ENCODE data around the gene PSMA7.
"Not testable (repeated sequence)": the region's sequence is repeated elsewhere in the genome, so short reads cannot be mapped to it uniquely, and the experiment has no call there.

PSMA7 gene

DNA sequence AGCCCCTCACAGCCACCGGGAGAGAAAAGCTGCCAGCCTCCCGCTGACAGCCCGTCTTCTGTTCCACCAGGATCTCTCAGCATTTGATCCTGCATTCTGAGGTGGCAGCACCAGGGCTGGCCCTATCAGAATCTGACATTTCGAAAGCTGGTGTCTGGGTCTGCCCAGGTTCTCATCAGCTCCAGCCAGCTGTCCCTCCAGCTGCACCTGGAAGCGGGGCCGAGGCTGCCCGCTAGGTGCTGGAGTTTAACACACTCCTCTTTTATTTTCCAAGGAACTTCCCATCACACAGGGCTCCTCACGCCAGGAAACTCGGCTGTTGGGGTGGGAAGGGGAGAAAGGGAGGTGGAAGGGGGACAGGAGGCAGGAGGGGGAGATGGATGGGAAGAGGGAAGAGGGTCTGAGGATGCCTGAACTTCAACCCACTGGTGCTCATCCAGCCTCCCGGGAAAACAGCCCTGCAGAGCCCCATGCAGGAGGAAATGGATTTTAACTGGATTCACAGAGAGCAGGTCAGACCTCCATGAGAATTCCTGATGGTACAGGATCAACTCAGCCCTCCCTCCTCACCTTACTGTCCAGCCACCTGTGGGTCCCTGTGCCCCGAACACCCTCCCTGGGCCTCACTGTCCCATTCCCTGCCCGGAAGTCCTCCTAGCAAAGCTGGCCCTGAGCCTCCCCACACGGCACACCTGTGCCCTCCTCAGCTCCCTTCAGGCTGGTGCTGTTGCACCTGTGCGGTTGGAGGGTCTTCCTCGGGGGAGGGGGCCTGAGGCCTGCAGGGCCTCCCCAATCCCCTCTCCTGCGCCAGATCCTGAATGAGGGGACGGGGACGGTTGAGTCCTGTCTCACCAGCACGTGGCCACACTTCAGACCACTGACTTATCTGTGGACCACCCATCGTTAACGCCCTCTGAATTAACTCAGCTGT lies 24.8 kb downstream of the PSMA7 start:
- DNase-seq: no peak

DNA sequence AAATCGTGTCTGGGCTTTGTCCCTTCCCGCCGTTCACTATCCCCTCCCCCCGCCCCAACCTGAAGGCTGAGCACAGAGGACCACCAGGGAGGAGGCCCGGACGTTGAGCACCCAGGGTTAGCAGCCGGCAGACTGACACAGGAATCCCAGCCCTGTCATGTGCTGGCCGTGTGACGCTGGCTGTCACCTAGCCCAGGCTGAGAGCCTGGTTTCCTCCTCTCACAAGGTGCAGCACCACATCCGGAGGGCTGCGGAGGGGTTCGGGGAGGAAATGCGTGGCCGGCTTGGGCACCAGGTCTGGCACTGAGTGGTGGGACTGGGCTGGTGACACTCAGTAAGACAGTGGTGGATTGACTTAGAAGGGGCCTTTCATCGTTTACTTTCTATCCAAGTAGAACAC lies 25.5 kb downstream of the PSMA7 start:
- DNase-seq: peak; percentile 76

DNA sequence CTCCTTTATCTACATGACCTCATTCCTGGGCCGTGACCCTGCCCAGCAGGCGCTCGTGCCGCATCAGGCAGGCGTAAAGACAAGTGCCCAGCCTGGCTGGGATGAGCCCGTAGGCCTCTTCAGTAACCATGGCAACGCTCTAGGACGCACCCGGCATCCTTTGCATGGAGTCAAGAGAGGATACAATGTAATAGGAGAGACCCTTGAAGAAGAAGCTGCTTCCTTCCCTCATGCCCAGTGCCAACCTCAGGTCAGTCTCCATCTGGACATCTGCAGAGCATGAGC lies 25.9 kb downstream of the PSMA7 start:
- DNase-seq: no peak

DNA sequence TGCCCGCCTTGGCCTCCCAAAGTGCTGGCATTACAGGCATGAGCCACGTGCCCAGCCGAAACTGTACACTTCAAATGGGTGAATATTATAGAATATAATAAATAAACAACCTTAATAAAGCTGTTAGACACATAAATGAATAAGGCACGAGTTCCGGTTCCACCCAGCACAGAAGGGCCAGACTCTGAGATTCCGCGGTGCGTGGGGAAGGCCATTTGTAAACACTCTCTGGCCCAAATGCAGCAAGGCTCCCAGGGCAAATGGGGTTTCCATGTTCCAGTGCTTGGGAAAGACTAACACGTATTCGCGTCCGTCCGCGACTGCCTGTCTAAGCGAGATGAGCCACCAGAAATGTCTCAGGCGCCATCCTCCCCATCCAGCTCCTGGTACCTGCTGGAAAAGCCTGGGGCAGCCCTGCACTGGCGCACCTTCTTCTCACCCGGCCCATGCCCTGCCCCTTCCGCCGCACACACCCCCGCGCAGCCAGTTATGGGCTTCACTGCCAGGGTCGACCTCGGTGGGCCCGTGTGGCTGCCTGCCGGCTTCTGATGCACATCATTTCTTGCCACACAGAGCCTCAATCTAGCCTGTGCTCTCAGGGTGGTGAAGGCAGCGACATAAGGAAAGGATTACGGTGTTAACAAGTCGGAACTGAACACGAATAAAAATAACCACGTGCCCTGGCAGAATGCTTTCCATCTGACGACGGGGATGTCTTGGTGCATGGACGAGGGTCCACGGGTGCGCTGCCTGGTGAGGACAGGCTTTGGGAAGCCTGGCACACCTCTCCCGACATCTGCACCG lies 26.4 kb downstream of the PSMA7 start:
- DNase-seq: no peak

DNA sequence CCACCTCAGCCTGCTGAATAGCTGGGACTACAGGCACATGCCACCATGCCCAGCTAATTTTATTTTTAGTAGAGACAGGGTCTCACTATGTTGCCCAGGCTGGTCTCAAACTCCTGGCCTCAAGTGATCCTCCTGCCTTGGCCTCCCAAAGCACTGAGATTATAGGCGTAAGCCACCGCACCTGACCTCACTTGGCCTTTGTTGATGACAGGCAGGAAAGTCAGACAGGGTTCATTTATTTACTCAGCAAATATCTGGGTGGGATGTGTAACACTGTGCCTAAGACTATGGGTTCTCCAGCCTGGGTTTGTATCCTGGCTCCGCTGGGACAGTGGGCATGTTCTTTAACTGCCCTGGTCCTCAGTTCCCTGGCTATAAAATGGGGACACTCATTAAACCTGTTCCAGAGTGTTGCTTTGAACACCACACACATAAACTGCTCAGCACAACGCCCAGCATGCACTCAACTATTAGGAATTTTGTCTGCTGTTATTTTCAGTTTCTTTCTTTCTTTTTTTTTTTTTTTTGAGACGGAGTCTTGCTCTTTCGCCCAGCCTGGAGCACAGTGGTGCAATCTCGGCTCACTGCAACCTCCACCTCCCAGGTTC lies 27.3 kb downstream of the PSMA7 start:
- DNase-seq: not testable (repeated sequence)

DNA sequence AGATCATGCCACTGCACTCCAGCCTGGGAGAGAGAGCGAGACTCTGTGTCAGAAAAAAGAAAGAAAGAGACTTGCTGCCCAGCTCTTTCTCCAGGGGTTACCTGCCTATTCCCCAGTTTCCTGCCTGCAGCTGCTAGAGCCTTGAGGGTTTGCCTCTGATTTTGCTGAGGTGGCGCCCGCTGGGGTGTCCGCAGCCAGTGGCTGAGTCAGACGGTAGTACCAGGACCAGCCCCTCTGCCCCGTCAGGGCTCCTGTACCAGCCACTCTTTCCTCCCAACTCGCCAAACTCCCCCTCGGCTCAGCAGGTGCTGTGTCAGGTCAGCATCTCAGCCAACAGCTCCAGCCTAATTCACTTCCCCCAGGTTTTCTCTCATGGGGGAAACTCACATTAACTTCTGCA lies 28.3 kb downstream of the PSMA7 start:
- DNase-seq: no peak

DNA sequence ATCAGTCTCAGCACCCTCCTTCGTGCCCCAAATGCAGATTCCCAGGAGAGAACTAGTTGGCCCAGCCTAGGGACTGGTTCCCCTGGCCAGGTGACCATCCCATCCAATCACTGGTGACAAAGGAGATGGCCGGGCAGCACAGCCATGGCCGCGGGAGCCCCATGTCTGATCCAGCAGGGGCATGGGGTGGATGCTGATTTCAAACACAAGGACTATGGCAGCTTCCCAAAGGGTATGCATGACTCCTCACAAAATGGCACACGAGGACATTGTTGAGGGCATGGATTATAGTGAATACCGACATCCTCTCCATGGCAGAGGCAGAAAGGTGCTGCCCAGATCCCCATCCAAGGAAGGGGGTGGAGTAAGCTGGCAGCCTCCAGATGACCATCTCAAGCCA lies 30.8 kb downstream of the PSMA7 start:
- no peak for DNase-seq

DNA sequence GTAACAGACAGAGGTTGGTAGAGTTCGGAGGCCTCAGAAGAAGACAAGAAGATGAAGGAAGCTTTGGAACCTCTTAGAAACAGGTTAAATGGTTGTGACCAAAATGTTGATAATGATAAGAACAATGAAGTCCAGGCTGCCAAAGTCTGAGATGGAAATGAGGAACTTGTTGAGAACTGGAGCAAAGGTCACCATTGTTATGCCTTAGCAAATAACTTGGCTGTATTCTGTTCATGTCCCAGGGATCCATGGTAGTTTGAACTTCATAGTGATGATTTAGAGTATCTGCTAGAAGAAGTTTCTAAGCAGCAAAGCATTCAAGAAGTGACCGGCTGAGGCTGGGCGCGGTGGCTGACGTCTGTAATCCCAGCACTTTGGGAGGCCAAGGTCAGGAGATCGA lies 32.0 kb downstream of the PSMA7 start:
- no peak for DNase-seq

DNA sequence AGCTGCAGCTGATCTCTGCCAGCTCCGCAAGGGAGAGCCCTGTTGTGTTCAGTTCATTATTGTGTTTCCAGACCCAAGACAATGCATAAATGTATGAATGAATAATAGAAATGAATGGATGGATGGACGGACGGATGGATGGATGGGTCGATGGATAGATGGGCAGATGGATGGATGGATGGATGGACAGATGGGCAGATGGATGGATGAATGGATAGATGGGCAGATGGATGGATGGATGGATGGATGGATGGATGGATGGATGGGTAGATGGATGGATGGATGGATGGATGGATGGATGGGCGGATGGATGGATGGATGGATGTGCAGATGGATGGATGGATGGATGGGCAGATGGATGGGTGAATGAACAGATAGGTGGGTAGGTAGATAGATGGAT lies 37.6 kb downstream of the PSMA7 start:
- DNase-seq: no peak

DNA sequence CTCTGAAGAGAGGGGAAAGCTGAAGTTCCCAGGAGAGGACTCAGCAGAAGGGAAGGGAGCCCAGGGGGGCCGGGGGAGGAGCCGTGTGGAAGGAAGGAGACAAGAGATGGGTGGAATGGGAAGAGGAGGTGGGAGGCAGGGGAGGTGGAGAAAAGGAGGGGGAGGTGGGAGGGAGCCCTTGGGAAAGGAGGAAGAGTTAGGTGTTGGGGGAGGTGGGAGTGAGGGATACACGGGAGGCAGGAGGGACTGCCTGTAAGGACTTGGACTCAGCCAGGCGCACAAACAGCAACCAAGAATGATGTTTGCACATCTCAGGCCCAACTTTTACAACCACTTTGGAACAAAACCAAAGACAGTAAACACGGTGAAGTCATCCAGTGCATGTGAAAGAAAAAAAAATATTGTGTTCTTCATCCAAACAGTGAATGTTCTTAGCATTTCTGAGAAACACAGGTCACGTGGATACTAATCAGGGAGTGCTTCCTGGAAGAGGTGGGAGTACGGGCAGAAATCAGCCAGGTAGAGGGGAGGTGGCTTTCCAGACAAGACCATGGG lies 38.3 kb downstream of the PSMA7 start:
- no peak for DNase-seq

DNA sequence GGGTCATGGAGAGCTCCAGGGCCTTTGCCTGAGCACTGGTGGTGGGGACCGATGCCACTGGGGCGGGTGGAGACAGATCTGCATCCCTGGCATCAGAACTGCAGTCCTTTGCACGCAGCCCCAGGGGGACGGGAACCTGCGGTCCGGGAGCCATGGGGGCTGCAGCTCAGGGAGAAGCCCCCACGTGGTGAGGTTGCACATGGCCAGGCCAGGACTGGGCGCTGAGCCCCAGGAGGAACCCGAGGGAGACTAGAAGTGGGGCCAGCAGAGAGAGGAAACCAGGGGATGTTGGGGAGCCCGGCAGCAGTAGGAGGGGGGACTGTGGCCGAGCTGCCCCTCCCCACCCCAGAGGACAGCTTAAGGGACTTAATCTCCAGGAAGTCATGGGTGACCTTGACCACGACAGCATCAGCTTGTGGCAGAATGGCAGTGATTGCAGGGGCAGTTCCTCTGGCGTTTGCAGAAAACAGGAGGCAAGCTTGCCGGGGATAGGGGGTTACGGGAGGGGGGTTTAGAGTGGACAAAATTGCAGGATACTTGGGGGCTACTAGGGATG lies 38.9 kb downstream of the PSMA7 start:
- DNase-seq: no peak

DNA sequence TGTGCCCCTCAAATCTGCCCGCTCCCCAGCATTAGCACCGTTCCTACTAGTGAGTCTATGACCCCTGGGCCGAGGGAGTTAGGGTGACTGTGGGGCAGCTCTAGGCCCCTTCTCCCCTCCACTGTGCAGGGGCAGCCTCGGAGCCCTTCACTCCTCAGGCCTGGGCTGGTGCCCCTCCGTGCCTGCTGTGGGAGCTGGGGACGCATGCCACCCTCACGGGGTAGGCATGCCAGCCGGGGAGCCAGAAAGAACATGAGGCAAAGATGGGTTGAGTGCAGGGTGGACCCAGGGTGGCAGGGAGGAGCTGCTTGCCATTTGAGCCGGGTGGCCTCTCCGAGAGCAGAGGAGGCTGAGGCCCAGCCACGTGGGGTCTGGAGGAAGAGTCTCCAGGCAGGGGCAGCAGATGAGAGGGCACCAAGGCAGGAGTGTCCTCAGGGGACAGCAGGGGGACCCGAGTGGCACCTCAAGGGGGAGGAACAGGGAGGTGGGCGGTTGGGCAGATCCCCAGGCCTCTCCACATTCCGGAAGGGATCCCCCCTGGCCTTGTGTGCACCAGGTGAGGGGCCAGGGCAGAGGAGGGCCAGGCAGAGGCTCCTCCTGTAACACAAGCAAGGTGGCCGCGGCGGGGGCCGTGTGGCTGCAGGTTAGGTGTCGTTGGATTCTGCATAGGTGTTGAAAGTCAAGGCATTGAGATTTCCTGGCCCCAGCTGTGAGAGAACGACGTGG lies 39.5 kb downstream of the PSMA7 start:
- no peak for DNase-seq

DNA sequence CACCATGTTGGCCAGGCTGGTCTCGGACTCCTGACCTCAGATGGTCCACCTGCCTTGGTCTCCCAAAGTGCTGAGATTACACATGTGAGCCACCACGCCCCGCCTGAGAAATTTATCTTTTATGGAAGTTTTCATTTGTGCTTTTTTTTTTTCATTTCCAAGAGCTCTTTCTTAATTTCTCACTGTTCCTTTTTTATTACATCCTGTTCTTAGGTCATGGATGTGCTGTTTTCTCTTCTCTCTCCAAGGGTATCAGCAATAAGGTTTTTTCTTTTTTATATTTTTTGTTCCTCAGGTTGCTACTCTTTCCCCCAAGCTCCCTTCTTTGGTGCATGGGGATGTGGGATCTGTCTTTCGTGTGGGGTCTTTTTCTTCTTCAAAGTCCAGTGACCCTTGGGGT lies 42.1 kb downstream of the PSMA7 start:
- no peak for DNase-seq

DNA sequence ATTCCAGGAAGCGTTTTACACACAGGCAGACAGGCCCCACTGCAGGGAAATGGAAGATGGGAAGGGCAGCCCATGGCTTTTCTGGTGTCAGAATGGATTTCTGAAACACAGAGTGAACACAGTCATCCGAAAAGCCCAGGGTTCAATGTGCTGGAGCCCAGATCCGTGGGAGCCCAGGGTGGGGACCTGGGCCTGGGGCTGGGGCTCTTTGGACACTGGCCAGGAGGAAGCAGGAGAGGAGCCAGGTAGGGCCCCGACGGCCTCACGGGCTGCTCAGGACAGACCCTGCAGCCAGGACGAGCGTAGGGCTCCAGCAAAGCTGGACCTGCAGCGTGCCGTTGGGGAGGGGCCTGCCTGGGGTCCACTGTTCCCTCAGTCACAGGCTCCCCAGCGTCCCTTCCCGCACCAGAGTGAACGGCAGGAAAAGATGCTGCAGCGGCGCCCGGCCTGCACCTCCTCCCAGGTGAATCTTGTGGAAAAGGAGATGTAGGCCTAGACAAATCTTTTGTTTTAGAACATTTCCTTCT lies 45.2 kb downstream of the PSMA7 start:
- DNase-seq: no peak

DNA sequence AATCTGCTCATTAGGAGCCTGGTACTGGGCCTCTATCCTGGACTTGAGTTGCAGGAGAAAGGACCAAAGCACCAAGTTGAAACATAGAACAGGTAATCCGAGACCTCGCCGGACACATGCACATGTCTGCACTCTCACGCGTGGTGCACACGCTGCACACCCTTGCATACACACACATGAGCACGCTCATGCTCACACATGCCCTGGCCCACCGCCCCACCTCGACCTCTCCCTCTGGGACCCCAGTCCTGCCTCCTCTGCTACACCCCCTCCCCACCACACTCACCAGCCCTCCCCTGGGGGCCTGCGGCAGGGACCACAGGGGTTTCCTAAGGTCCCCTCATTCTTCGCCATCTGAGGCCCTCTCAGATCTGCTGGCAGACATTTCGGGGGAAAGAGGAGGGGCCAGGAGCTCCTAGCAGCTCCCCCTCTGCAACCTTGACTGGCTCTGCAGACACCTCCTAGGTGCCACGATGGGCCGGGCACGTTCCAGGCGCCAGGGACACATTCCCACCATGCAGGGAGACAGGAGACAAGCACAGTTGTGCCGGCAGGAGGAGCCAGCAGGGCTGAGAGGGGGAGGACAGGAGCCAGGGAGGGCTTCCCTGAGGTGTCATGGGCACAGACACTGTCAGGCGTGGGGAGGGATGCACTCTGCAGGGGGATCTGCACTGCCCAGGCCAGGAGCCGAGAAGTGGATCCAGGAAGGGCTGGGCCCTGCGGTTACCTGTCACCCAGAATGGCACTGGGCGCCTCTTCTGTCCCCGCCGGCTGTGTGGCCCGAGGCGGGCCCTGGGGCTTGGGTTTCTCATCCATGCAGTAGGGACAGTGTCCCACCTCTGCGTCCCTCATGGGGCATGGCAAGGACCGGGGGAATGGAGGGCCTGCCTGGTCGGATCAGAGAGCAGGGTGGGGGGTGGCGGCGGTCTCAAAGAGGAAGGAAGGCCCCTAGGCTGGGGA lies 46.5 kb downstream of the PSMA7 start:
- DNase-seq: no peak

DNA sequence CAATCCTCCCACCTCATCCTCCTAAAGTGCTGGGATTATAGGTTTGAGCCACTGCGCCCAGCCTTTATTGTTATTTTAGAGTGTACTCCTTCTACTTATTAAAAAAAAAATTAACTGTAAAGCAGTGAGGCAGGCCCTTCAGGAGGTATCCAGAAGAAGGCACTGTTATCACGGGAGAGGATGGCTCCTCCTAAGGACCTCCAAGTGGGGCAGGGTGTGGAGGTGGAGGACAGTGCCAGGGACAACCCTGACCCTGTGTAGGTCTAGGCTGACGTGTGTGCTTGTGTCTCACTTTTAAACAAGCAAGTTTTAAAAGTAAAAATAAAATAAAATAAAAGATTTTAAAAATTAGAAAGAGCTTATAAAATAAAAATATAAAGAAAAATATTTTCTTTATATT lies 53.8 kb downstream of the PSMA7 start:
- no peak for DNase-seq

DNA sequence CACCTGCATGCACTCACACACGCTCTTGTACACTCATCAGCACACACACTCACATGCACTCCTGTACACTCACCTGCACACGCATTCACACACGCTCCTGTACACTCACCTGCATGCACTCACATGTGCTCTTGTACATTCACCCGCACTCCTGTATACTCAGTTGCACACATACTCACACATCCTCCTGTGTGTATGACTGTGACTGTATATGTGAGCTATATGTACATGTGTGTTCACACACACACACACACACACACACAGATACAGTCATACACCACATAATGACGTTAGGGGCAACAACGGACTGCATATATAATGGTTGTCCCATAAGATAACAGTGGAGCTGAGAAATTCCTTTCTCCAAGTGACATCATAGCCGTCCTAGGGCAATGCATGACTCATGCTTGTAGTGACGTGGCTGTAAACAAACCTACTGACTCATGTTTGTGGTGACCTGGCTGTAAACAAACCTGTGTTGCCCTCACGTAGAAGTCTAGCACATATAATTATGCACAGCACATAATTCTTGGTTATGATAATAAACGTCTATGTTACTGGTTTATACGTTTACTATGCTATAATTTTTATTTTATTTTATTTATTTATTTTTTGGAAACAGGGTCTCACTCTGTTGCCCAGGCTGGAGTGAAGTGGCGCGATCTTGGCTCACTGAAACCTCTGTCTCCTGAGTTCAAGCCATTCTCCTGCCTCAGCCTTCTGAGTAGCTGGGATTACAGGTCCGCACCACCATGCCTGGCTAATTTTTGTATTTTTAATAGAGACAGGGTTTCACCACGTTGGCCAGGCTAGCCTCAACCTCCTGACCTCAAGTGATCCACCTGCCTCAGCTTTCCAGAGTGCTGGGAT lies 54.7 kb downstream of the PSMA7 start:
- no peak for DNase-seq

DNA sequence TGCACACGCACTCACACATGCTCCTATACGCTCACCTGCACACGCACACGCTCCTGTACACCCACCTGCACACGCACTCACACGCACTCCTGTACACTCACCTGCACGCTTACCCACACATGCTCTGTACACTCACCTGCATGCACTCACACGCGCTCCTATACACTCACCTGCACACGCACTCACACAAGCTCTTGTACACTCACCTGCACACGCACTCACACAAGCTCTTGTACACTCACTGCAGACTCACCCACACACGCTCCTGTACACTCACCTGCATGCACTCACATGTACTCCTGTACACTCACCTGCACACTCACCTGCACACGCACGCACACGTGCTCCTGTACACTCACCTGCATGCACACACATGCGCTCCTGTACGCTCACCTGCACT lies 55.6 kb downstream of the PSMA7 start:
- no peak for DNase-seq

DNA sequence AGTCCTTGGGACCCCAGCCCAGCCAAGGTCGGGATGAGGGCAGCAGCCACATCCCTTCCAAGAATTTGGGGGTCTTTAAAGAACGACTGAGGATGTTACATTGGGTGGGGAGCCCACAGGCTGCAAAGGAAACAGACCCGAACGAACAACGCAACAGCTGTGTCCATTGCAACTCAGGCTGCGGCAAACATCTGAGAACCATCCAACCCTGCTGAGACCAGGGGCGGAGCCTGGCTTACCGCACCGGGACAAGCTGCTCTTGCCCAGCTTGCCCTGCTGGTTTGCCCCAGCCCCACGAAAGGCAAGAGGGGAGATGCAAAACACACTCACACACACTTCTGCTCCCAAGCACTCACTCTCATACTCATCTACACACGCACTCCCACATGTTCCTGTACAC lies 56.0 kb downstream of the PSMA7 start:
- no peak for DNase-seq

Data from T-helper 9 cell (primary cell).